ENCODE results near the gene KCNH6. TPM values are rescaled to one million over a fixed set of nuclear protein-coding genes. Genes with fewer than 3 reads are reported as not detected.

KCNH6 gene
- total RNA-seq, 4 donors from 2014 or later = not detected

DNA sequence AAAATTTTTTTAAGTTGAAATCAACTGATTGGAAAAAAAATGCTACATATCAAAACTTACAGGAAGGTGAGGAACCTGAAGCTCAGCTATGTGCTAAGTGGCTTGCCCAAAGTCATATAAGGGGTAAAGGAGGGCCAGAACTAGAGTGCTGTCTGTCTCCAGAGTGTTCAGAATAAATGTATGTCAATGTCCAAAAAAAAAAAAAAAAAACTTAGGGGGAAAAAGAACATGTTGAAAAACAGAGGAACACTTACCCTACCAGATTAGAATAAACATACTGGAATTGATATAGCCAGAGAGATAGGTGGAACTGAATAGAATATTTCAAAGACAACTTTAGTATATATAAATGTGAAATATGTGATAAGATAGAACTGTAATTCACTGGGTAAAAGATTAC lies 38.7 kb downstream of the KCNH6 start:
- Histone ChIP-seq H3K4me1 (no peaks in the 10 kb centered on the region), H3K27me3 (no peaks in the 10 kb centered on the region), H3K27ac (no peak overlapping the region), H3K9me3 (no peaks in the 10 kb centered on the region), H3K36me3 (no peaks in the 10 kb centered on the region), H3K4me3 (no peak overlapping the region)
- no peak for DNase-seq
- intact Hi-C loops (cut with DNase I; ENCODE audit: low total_unique reads) = no loop called here
- TF ChIP-seq POLR2A (IDR thresholded peaks at IDR 0.05) = no peak
- TF ChIP-seq, protein P1, sequence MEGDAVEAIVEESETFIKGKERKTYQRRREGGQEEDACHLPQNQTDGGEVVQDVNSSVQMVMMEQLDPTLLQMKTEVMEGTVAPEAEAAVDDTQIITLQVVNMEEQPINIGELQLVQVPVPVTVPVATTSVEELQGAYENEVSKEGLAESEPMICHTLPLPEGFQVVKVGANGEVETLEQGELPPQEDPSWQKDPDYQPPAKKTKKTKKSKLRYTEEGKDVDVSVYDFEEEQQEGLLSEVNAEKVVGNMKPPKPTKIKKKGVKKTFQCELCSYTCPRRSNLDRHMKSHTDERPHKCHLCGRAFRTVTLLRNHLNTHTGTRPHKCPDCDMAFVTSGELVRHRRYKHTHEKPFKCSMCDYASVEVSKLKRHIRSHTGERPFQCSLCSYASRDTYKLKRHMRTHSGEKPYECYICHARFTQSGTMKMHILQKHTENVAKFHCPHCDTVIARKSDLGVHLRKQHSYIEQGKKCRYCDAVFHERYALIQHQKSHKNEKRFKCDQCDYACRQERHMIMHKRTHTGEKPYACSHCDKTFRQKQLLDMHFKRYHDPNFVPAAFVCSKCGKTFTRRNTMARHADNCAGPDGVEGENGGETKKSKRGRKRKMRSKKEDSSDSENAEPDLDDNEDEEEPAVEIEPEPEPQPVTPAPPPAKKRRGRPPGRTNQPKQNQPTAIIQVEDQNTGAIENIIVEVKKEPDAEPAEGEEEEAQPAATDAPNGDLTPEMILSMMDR (IDR thresholded peaks at IDR 0.05) = no peak

- intact Hi-C loops (cut with DNase I; ENCODE audit: low total_unique reads) = no loop called here
- Histone ChIP-seq H3K9me3 (no peaks in the 10 kb centered on the region), H3K27me3 (no peaks in the 10 kb centered on the region), H3K4me3 (no peak overlapping the region), H3K4me1 (no peaks in the 10 kb centered on the region), H3K27ac (no peak overlapping the region), H3K36me3 (no peaks in the 10 kb centered on the region)
- no peak for DNase-seq
- no peak for TF ChIP-seq POLR2A (IDR thresholded peaks at IDR 0.05)
- TF ChIP-seq, protein P1 (IDR thresholded peaks at IDR 0.05) = no peak
Measured at GRCh38 chr17:63563339-63563738, 40.2 kb downstream of the KCNH6 start.

DNA sequence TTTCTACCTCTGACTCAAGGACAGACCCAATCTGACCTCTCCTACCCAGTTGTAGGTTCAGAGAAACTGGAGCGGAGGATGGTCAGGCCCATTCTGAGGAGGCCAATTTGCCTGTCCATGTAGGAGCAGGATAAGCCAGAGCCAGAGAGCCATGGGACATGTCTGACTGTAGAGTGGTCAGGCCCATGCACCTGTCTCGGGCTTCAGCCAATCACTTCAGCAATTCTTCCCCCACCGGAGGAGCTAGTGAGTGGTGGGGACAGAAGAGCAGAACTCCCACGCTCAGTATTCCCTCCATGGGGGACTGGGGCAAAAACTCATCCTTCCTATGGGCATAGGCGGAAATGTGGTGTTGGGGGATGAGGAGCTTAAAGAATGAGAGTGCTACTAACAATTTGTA lies 41.4 kb downstream of the KCNH6 start:
- TF ChIP-seq, protein P1 (IDR thresholded peaks at IDR 0.05) = no peak
- no peak for TF ChIP-seq POLR2A (IDR thresholded peaks at IDR 0.05)
- H3K27me3 ChIP-seq = no peaks in the 10 kb centered on the region
- H3K9me3 ChIP-seq = no peaks in the 10 kb centered on the region
- peaks cover 0 to 1% of the 10 kb centered on the region in 2 donors for H3K4me1 ChIP-seq
- no peak for DNase-seq
- no peak overlapping the region for H3K4me3 ChIP-seq
- no peaks in the 10 kb centered on the region for H3K36me3 ChIP-seq
- no peak overlapping the region for H3K27ac ChIP-seq
- intact Hi-C loops (cut with DNase I; ENCODE audit: low total_unique reads) = no loop called here

GRCh38 chr17:63567229-63567628 lies 44.1 kb downstream of the KCNH6 start:
- Histone ChIP-seq H3K9me3 (no peaks in the 10 kb centered on the region), H3K36me3 (no peaks in the 10 kb centered on the region), H3K4me3 (no peak overlapping the region), H3K27ac (no peak overlapping the region), H3K27me3 (no peaks in the 10 kb centered on the region), H3K4me1 (peaks cover 0 to 4% of the 10 kb centered on the region in 2 donors)
- TF ChIP-seq, protein P1 (IDR thresholded peaks at IDR 0.05) = no peak
- TF ChIP-seq POLR2A (IDR thresholded peaks at IDR 0.05) = no peak
- intact Hi-C loops (cut with DNase I; ENCODE audit: low total_unique reads) = no loop called here
- no peak for DNase-seq

DNA sequence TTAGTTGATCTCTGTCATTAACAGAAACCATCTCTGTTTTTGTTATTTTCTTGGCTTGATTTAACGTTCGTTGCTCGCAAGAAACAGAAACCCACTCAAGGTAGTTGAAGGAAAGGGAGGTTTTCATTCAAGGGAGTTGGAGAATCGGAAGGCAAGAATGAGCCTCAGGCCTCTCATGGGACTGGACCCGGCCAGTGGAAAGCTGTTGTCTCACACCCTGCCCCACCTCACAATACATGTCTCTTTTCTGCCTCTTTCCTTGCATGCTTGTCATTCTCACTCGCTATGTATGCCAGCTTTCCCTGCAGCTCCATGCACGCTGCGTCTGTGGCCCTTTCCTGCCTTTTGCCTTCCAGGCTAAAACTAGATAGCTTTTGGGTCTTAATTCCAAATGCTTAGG lies 45.4 kb downstream of the KCNH6 start:
- TF ChIP-seq POLR2A (IDR thresholded peaks at IDR 0.05) = no peak
- TF ChIP-seq, protein P1 (IDR thresholded peaks at IDR 0.05) = no peak
- DNase-seq = no peak
- peaks cover 0 to 4% of the 10 kb centered on the region in 2 donors for H3K4me1 ChIP-seq
- no peaks in the 10 kb centered on the region for H3K36me3 ChIP-seq
- H3K4me3 ChIP-seq = no peak overlapping the region
- H3K9me3 ChIP-seq = no peaks in the 10 kb centered on the region
- H3K27me3 ChIP-seq = no peaks in the 10 kb centered on the region
- H3K27ac ChIP-seq = no peak overlapping the region
- intact Hi-C loops (cut with DNase I; ENCODE audit: low total_unique reads) = no loop called here
